ENCODE results near the gene HDDC3. TPM values are rescaled to one million over a fixed set of nuclear protein-coding genes. Genes with fewer than 3 reads are reported as not detected.
"Not testable (repeated sequence)": the region's sequence is repeated elsewhere in the genome, so short reads cannot be mapped to it uniquely, and the experiment has no call there.

The HDDC3 gene
- total and polyA plus RNA-seq, 2 donors (not counting 1 experiment from before 2014, with no cell fraction given), result 10.2 to 16.3 TPM

GRCh38 chr15:90926766-90927165, 5.6 kb downstream of the HDDC3 start:
- not testable (repeated sequence) for H3K9ac ChIP-seq (ENCODE audit: insufficient read depth, low read length); H3K9me3 ChIP-seq (ENCODE audit: control insufficient read depth, insufficient read depth, low read depth, low read length); H4K20me1 ChIP-seq (ENCODE audit: control insufficient read depth, extremely low read depth, insufficient read depth, low read length); DNase-seq (ENCODE audit: low read depth in 2 of 2); H2AFZ ChIP-seq (ENCODE audit: low read length); H3K27ac ChIP-seq (ENCODE audit: insufficient read depth, low read length); H3K4me3 ChIP-seq (replicated peaks in 1 of 4; ENCODE audit: control extremely low read depth in 1 of 4, insufficient read depth in 1 of 4, low read depth in 3 of 4, low read length in 4 of 4); H3K36me3 ChIP-seq (ENCODE audit: control insufficient read depth, insufficient read depth, low read length); H3K4me2 ChIP-seq (ENCODE audit: extremely low read depth, insufficient read depth, low read length); H3K27me3 ChIP-seq (ENCODE audit: control insufficient read depth, insufficient read depth, low read length); H3K4me1 ChIP-seq (ENCODE audit: control insufficient read depth, extremely low read depth, insufficient read depth, low read length); H3K79me2 ChIP-seq (ENCODE audit: control insufficient read depth, insufficient read depth, low read length)

- H3K4me1 ChIP-seq (ENCODE audit: control insufficient read depth, extremely low read depth, insufficient read depth, low read length), result no peaks in the 10 kb centered on the region
- no peak overlapping the region for H3K4me2 ChIP-seq (ENCODE audit: extremely low read depth, insufficient read depth, low read length)
- DNase-seq (ENCODE audit: low read depth in 2 of 2), result no peak
- H3K27ac ChIP-seq (ENCODE audit: insufficient read depth, low read length), result no peak overlapping the region
- no peaks in the 10 kb centered on the region for H4K20me1 ChIP-seq (ENCODE audit: control insufficient read depth, extremely low read depth, insufficient read depth, low read length)
- TF ChIP-seq CTCF (conservative IDR thresholded peaks at IDR 0.05 in 1 of 2, IDR thresholded peaks at IDR 0.05 in 1 of 2; ENCODE audit: low read depth in 1 of 2, low read length in 2 of 2) (no peak), EZH2 (IDR thresholded peaks at IDR 0.05; ENCODE audit: low read length, missing control alignments) (no peak)
- H3K9me3 ChIP-seq (ENCODE audit: control insufficient read depth, insufficient read depth, low read depth, low read length), result no peaks in the 10 kb centered on the region
- H3K79me2 ChIP-seq (ENCODE audit: control insufficient read depth, insufficient read depth, low read length), result no peaks in the 10 kb centered on the region
- H3K27me3 ChIP-seq (ENCODE audit: control insufficient read depth, insufficient read depth, low read length), result no peaks in the 10 kb centered on the region
- H2AFZ ChIP-seq (ENCODE audit: low read length), result no peak overlapping the region
- no peak overlapping the region for H3K4me3 ChIP-seq (replicated peaks in 1 of 4; ENCODE audit: control extremely low read depth in 1 of 4, insufficient read depth in 1 of 4, low read depth in 3 of 4, low read length in 4 of 4)
- H3K9ac ChIP-seq (ENCODE audit: insufficient read depth, low read length), result no peak overlapping the region
- H3K36me3 ChIP-seq (ENCODE audit: control insufficient read depth, insufficient read depth, low read length), result peaks cover 7% of the 10 kb centered on the region
Measured at GRCh38 chr15:90924375-90924774, 8.0 kb downstream of the HDDC3 start.

- H3K36me3 ChIP-seq (ENCODE audit: control insufficient read depth, insufficient read depth, low read length), result peaks cover 10% of the 10 kb centered on the region
- H4K20me1 ChIP-seq (ENCODE audit: control insufficient read depth, extremely low read depth, insufficient read depth, low read length); H3K79me2 ChIP-seq (ENCODE audit: control insufficient read depth, insufficient read depth, low read length); H3K9ac ChIP-seq (ENCODE audit: insufficient read depth, low read length); H3K4me3 ChIP-seq (replicated peaks in 1 of 4; ENCODE audit: control extremely low read depth in 1 of 4, insufficient read depth in 1 of 4, low read depth in 3 of 4, low read length in 4 of 4); H3K4me2 ChIP-seq (ENCODE audit: extremely low read depth, insufficient read depth, low read length); H2AFZ ChIP-seq (ENCODE audit: low read length); H3K9me3 ChIP-seq (ENCODE audit: control insufficient read depth, insufficient read depth, low read depth, low read length); DNase-seq (ENCODE audit: low read depth in 2 of 2); H3K27me3 ChIP-seq (ENCODE audit: control insufficient read depth, insufficient read depth, low read length); H3K27ac ChIP-seq (ENCODE audit: insufficient read depth, low read length); H3K4me1 ChIP-seq (ENCODE audit: control insufficient read depth, extremely low read depth, insufficient read depth, low read length): not testable (repeated sequence)
Measured at GRCh38 chr15:90922712-90923322, 9.5 kb downstream of the HDDC3 start.

- no peak overlapping the region for H3K27ac ChIP-seq (ENCODE audit: insufficient read depth, low read length)
- no peak overlapping the region for H3K9ac ChIP-seq (ENCODE audit: insufficient read depth, low read length)
- no peak overlapping the region for H3K4me3 ChIP-seq (replicated peaks in 1 of 4; ENCODE audit: control extremely low read depth in 1 of 4, insufficient read depth in 1 of 4, low read depth in 3 of 4, low read length in 4 of 4)
- TF ChIP-seq CTCF (conservative IDR thresholded peaks at IDR 0.05 in 1 of 2, IDR thresholded peaks at IDR 0.05 in 1 of 2; ENCODE audit: low read depth in 1 of 2, low read length in 2 of 2) (no peak), EZH2 (IDR thresholded peaks at IDR 0.05; ENCODE audit: low read length, missing control alignments) (no peak)
- peaks cover 15% of the 10 kb centered on the region for H3K36me3 ChIP-seq (ENCODE audit: control insufficient read depth, insufficient read depth, low read length)
- H3K9me3 ChIP-seq (ENCODE audit: control insufficient read depth, insufficient read depth, low read depth, low read length), result no peaks in the 10 kb centered on the region
- no peak for DNase-seq (ENCODE audit: low read depth in 2 of 2)
- no peak overlapping the region for H2AFZ ChIP-seq (ENCODE audit: low read length)
- H3K79me2 ChIP-seq (ENCODE audit: control insufficient read depth, insufficient read depth, low read length), result no peaks in the 10 kb centered on the region
- H3K27me3 ChIP-seq (ENCODE audit: control insufficient read depth, insufficient read depth, low read length), result no peaks in the 10 kb centered on the region
- H4K20me1 ChIP-seq (ENCODE audit: control insufficient read depth, extremely low read depth, insufficient read depth, low read length), result no peaks in the 10 kb centered on the region
- no peak overlapping the region for H3K4me2 ChIP-seq (ENCODE audit: extremely low read depth, insufficient read depth, low read length)
- no peaks in the 10 kb centered on the region for H3K4me1 ChIP-seq (ENCODE audit: control insufficient read depth, extremely low read depth, insufficient read depth, low read length)
Measured at GRCh38 chr15:90921887-90922286, 10.5 kb downstream of the HDDC3 start.
